HepG2 (cell line): Measurements from ENCODE around the gene BEST2. TPM values are rescaled to one million over a fixed set of nuclear protein-coding genes. Genes with fewer than 3 reads are reported as not detected.

ENCODE experiments used
- ATAD3A ChIP-seq: sonication (generic); formaldehyde crosslinking; IDR thresholded peaks from 2 replicates; pipeline ENCODE4 v1.4.0; 2020; ENCODE audit warnings: missing genetic modification reagents
- ATF7-NPFF ChIP-seq: sonication (generic); formaldehyde crosslinking; IDR thresholded peaks from 2 replicates; pipeline ENCODE4 v1.8.1; 2023; ENCODE audit warnings: mild to moderate bottlenecking, low read depth, missing genetic modification reagents, moderate library complexity
- ELF4 ChIP-seq: sonication (generic); formaldehyde crosslinking; IDR thresholded peaks from 2 replicates; pipeline ENCODE4 v1.5.0; 2020; ENCODE audit warnings: missing genetic modification reagents, mild to moderate bottlenecking, moderate library complexity, borderline replicate concordance
- FOXA3 ChIP-seq: IDR thresholded peaks from 2 replicates; pipeline ENCODE4 v1.6.1; 2016; ENCODE audit warnings: missing genetic modification reagents, missing compliant biosample characterization
- FOXM1 ChIP-seq: sonication (generic); formaldehyde crosslinking; IDR thresholded peaks from 2 replicates; pipeline ENCODE4 v1.5.0; 2020; ENCODE audit warnings: missing genetic modification reagents
- FOXP1 ChIP-seq, 2 experiments: fragments of 450-650 bp in 1 of 2; IDR thresholded peaks; 2 replicates each; pipeline ENCODE4 v1.6.1; 2017 to 2018; ENCODE audit warnings: antibody characterized with exemption in 1 of 2
- GLMP ChIP-seq: sonication (generic); formaldehyde crosslinking; IDR thresholded peaks from 2 replicates; pipeline ENCODE4 v1.9.0; 2021; ENCODE audit warnings: missing genetic modification reagents, mild to moderate bottlenecking, borderline replicate concordance
- HOXA9 ChIP-seq: sonication (generic); formaldehyde crosslinking; IDR thresholded peaks from 2 replicates; pipeline ENCODE4 v1.8.1; 2022; ENCODE audit warnings: missing genetic modification reagents, mild to moderate bottlenecking, moderate library complexity, borderline replicate concordance
- LBX2 ChIP-seq: sonication (generic); formaldehyde crosslinking; IDR thresholded peaks from 2 replicates; pipeline ENCODE4 v1.5.0; 2020; ENCODE audit warnings: missing genetic modification reagents, mild to moderate bottlenecking, borderline replicate concordance
- MXI1 ChIP-seq: IDR thresholded peaks from 3 replicates; pipeline ENCODE4 v1.6.1; 2012; ENCODE audit warnings: low read depth, low read length, inconsistent platforms, borderline replicate concordance
- PCBP2 ChIP-seq: fragments of 200-400 bp; formaldehyde crosslinking; optimal IDR thresholded peaks from 2 replicates; pipeline ENCODE3; 2018; ENCODE audit warnings: low read length, low read depth; ENCODE audit not compliant: poor library complexity, severe bottlenecking
- SMARCC2 ChIP-seq: fragments of 450-650 bp; IDR thresholded peaks from 2 replicates; pipeline ENCODE4 v1.6.1; 2017; ENCODE audit warnings: antibody characterized with exemption, mild to moderate bottlenecking
- SNAPC2 ChIP-seq: sonication (generic); formaldehyde crosslinking; IDR thresholded peaks from 2 replicates; pipeline ENCODE4 v1.8.1; 2022; ENCODE audit warnings: mild to moderate bottlenecking, missing genetic modification reagents
- SP4 ChIP-seq: sonication (generic); formaldehyde crosslinking; IDR thresholded peaks from 2 replicates; pipeline ENCODE4 v1.8.1; 2023; ENCODE audit warnings: mild to moderate bottlenecking, missing genetic modification reagents
- SRF ChIP-seq: IDR thresholded peaks from 2 replicates; pipeline ENCODE4 v1.6.1; 2011; ENCODE audit warnings: mild to moderate bottlenecking, low read depth, low read length, moderate library complexity
- TRIM24 ChIP-seq: sonication (generic); formaldehyde crosslinking; IDR thresholded peaks from 2 replicates; pipeline ENCODE4 v1.8.0; 2022; ENCODE audit warnings: mild to moderate bottlenecking, missing genetic modification reagents
- ZBED4 ChIP-seq: sonication (generic); formaldehyde crosslinking; IDR thresholded peaks from 2 replicates; pipeline ENCODE4 v1.4.0; 2020; ENCODE audit warnings: missing genetic modification reagents, borderline replicate concordance
- ZNF10 ChIP-seq: sonication (generic); formaldehyde crosslinking; IDR thresholded peaks from 2 replicates; pipeline ENCODE4 v1.4.0; 2020; ENCODE audit warnings: mild to moderate bottlenecking, low read depth, missing genetic modification reagents, borderline replicate concordance
- ZNF12 ChIP-seq: sonication (generic); formaldehyde crosslinking; IDR thresholded peaks from 2 replicates; pipeline ENCODE4 v1.5.0; 2020; ENCODE audit warnings: missing genetic modification reagents
- ZNF468 ChIP-seq: sonication (generic); formaldehyde crosslinking; IDR thresholded peaks from 2 replicates; pipeline ENCODE4 v1.8.0; 2022; ENCODE audit warnings: mild to moderate bottlenecking, moderate library complexity, missing genetic modification reagents
- ZNF576 ChIP-seq: sonication (generic); formaldehyde crosslinking; IDR thresholded peaks from 2 replicates; pipeline ENCODE4 v1.4.0; 2020; ENCODE audit warnings: mild to moderate bottlenecking, missing genetic modification reagents
- ZNF703 ChIP-seq: sonication (generic); formaldehyde crosslinking; IDR thresholded peaks from 2 replicates; pipeline ENCODE4 v1.5.1; 2020; ENCODE audit warnings: missing genetic modification reagents, mild to moderate bottlenecking, moderate library complexity, borderline replicate concordance
- ZNF75D ChIP-seq: sonication (generic); formaldehyde crosslinking; IDR thresholded peaks from 2 replicates; pipeline ENCODE4 v1.8.1; 2023; ENCODE audit warnings: missing genetic modification reagents, mild to moderate bottlenecking, borderline replicate concordance
- ZNF878 ChIP-seq: sonication (generic); formaldehyde crosslinking; IDR thresholded peaks from 2 replicates; pipeline ENCODE4 v1.8.1; 2023; ENCODE audit warnings: mild to moderate bottlenecking, missing genetic modification reagents, moderate library complexity
- ZSCAN29 ChIP-seq: sonication (generic); formaldehyde crosslinking; conservative IDR thresholded peaks from 2 replicates; pipeline ENCODE4 v1.4.0; 2020; ENCODE audit warnings: mild to moderate bottlenecking, missing genetic modification reagents
- polyA plus RNA-seq, 8 experiments: library from polyadenylated mRNA; depleted of rRNA in 3 of 8; stranded (reverse) in 7 of 8; unstranded in 1 of 8; fragments of >200 nt; fragmentation: Illumina TruSeq in 4 of 8; extraction: Trizol in 4 of 8; gene quantifications; 2 replicates each; pipeline versions ENCODE4 v1.2.1 to v1.2.3, GENCODE V29; 2011 to 2016; ENCODE audit warnings: low read depth in 4 of 8, missing spikeins in 1 of 8, mixed read lengths in 1 of 8; ENCODE audit not compliant: insufficient read depth in 1 of 8
- total RNA-seq, 5 experiments: library from RNA; depleted of rRNA; stranded (reverse); fragments of >200 nt; fragmentation: Illumina TruSeq; extraction: Trizol; gene quantifications; 2 replicates each; pipeline ENCODE4 v1.2.3, GENCODE V29; 2016; ENCODE audit warnings: low read depth in 1 of 5

The BEST2 gene
- total and polyA plus RNA-seq, 2 of the 13 experiments (the other 11 are each of a cell fraction or from before 2014, with no cell fraction given): not detected

GRCh38 chr19:12791345-12792050, 39.9 kb downstream of the BEST2 start, which contains the start of gene JUNB (continued):
- TF ChIP-seq ATF7-NPFF (peak; percentile 85), TRIM24 (CRISPR knock-in tag) (no peak), FOXM1 (CRISPR knock-in tag) (no peak), ATAD3A (CRISPR knock-in tag) (0 out of 2 replicates have a peak, but pooled peaks have one; percentile 52), ZNF576 (CRISPR knock-in tag) (no peak), FOXA3 (CRISPR knock-in tag) (peak; percentile 98), SNAPC2 (no peak), SRF (no peak), ZNF75D (no peak), SP4 (CRISPR knock-in tag) (peak; percentile 81; the same call in 1 of the 2 replicates), ZBED4 (CRISPR knock-in tag) (peak; percentile 75; the same call in 1 of the 2 replicates), FOXP1 (IDR thresholded peaks at IDR 0.05) (no peak), FOXP1 (CRISPR knock-in tag; IDR thresholded peaks at IDR 0.05) (peak; percentile 69), ZNF10 (CRISPR knock-in tag) (no peak), LBX2 (peak; percentile 78; the same call in 1 of the 2 replicates), ZNF468 (CRISPR knock-in tag) (no peak), ZNF12 (CRISPR knock-in tag) (peak; percentile 61; the same call in 1 of the 2 replicates), ZNF878 (peak; percentile 43), ZSCAN29 (CRISPR knock-in tag) (no peak), HOXA9 (no peak), GLMP (CRISPR knock-in tag) (no peak; the same call in 1 of the 2 replicates), SMARCC2 (no peak), ZNF703 (CRISPR knock-in tag) (no peak; the same call in 1 of the 2 replicates), ELF4 (CRISPR knock-in tag) (peak; percentile 95), MXI1 (peak; percentile 92), PCBP2 (no peak)
